Stimulated activated CD4-positive, alpha-beta T cell treated with anti-CD3 and anti-CD28 coated beads, Interleukin-12 subunit alpha, Interleukin-12 subunit beta, amount 100 ng/mL, for 4 hours (primary cell): ENCODE measurements around the gene AZU1.
"Not testable (repeated sequence)": the region's sequence is repeated elsewhere in the genome, so short reads cannot be mapped to it uniquely, and the experiment has no call there.

Experiments
- DNase-seq: peaks from one replicate; pipeline ENCODE4 v3.0.0-alpha.2; 2020

AZU1 gene

DNA sequence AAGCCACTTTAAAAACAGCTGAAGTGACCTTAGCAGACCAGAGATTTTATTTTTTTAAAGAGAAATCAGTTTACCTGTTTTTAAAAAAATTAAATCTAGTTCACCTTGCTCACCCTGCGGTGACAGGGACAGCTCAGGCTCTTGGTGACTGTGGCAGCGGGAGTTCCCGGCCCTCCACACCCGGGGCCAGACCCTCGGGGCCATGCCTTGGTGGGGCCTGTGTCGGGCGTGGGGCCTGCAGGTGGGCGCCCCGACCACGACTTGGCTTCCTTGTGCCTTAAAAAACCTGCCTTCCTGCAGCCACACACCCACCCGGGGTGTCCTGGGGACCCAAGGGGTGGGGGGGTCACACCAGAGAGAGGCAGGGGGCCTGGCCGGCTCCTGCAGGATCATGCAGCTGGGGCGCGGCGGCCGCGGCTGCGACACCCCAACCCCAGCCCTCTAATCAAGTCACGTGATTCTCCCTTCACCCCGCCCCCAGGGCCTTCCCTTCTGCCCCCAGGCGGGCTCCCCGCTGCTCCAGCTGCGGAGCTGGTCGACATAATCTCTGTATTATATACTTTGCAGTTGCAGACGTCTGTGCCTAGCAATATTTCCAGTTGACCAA, 16.7 kb upstream of the AZU1 start:
- DNase-seq: no peak

DNA sequence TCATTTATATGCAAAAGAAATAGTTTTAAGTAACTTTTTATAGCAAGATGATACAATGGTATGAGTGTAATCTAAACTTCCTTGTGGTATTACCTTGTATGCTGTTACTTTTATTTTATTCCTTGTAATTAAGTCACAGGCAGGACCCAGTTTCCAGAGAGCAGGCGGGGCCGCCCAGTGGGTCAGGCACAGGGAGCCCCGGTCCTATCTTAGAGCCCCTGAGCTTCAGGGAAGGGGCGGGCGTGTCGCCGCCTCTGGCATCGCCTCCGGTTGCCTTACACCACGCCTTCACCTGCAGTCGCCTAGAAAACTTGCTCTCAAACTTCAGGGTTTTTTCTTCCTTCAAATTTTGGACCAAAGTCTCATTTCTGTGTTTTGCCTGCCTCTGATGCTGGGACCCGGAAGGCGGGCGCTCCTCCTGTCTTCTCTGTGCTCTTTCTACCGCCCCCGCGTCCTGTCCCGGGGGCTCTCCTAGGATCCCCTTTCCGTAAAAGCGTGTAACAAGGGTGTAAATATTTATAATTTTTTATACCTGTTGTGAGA, 16.1 kb upstream of the AZU1 start:
- no peak for DNase-seq

DNA sequence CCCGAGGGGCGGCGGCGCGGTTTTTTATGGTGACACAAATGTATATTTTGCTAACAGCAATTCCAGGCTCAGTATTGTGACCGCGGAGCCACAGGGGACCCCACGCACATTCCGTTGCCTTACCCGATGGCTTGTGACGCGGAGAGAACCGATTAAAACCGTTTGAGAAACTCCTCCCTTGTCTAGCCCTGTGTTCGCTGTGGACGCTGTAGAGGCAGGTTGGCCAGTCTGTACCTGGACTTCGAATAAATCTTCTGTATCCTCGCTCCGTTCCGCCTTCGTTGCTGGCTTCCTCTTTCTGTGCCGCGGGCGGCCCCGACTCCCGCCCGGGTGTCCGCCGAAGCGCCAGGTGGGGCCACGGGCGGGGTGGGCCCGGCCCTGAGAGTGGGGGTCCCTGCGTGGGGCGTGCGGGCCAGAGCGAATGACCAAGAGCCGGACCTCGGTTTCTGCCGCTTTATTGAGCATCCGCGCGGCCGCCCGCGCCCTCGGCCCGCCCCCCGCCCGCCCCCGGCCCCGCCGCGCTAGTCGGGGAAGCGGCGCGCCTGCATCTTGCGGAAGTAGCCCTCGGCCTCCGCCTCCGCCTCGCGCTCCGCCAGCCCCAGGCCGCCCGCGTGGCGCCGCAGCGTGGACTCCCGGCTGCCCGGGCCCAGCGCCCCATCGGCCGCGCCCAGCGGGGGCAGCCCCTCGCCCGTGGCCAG, 15.4 kb upstream of the AZU1 start:
- no peak for DNase-seq

DNA sequence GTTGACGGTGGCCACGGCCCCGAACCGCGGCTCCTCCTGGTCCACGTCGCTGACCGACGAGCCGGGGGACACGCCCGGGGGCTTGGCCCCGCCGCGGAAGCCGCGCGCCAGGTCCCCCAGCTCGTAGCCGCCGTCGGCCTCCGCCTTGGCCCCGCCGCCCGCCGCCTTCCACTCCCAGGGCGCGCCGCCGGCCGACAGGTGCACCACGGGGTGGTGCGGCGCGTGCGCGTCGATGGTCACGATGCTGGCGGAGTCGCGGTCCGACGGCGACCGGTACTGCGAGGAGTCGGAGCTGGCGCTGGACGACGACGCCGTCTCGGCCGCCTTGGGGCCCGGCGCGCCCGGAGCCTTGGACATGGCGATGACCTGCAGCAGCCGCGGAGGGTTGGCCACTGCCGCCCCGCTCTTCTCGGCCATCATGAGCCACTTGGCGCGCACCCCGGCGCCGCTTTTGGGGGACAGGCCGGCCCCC, 14.9 kb upstream of the AZU1 start:
- no peak for DNase-seq

DNA sequence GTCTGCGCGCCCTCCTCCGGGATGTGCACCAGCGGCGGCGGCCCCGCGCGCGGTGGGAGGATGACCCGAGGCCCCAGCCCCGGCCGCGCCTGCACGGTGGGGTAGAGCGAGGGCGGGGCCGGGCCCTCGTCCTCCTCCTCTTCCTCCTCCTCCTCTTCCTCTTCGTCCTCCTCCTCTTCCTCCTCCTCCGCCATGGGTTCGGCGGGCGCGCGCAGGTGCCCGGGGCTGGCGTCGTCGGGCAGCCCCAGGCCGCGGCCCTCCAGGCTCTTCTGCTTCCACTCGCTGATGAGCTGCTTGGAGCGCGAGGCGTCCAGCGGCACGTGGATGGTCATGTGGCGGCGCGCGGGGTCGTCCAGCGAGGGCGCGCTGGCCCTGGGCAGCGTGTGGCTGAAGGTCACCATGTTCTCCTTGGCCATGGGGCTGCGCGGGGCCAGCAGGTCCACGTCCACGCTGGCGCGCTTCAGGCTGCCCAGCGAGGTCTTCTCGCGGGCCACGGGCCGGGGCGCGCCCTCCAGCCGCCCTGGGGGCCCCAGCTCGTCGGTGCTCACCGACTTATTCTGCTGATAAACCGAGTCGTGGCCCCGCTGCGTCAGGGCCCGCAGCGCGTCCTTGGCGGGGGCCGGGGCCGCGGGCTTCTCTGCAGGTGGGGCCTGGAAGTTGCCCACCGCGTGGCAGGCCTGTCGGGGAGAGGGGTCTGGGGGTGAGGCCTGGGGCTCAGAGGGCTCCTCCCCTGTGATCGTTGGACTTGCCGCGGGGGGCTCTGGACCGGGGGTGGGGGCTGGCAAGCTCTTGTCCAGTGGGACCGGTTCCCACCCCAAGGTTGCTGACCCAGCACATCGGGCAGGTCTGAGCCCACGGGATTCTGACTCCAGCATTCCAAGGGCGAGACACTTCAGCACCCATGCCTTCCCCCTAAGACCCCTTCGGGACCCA, 14.2 kb upstream of the AZU1 start:
- DNase-seq: no peak

DNA sequence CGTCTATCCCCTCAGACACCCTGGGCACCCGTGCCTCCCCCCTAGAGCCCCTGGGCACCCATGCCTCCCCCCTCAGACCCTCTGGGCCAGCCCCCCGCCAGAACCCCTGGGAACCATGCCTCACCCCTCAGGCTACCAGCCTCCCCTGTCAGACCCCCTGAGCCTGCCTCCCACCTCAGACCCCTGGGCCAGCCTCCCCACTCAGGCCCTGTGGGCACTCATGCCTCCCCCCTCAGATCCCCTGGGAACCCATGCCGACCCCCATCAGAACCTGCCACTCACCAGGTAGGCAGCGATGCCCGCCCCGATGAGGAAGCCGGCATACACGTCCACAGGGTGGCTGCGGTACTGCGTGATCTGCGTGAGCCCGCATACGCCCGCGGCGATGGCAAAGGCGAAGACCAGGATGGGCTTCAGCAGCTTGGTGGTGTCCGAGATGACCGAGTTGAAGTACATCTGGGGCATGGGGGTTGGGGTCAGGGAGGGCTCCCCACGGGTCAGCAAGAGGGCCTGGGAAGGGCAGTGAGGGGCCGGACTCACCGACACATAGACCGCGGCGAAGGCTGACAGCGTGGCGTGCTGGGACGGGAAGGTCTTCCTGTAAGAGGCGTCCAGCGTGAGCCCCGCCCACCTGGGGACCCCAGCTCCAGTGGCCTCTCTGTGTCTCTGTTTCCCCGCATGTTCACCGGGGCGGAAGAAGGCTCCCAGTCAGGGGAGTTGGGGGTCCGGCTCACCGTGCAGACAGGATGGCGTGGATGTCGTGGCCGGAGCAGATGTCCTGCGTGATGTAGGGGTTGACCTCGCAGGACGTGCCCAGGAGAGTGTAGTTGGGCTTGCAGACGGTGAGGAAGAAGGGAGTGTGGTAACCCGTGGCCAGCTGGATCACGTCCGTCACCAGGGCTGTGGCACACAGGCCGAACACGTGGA, 13.2 kb upstream of the AZU1 start:
- no peak for DNase-seq

DNA sequence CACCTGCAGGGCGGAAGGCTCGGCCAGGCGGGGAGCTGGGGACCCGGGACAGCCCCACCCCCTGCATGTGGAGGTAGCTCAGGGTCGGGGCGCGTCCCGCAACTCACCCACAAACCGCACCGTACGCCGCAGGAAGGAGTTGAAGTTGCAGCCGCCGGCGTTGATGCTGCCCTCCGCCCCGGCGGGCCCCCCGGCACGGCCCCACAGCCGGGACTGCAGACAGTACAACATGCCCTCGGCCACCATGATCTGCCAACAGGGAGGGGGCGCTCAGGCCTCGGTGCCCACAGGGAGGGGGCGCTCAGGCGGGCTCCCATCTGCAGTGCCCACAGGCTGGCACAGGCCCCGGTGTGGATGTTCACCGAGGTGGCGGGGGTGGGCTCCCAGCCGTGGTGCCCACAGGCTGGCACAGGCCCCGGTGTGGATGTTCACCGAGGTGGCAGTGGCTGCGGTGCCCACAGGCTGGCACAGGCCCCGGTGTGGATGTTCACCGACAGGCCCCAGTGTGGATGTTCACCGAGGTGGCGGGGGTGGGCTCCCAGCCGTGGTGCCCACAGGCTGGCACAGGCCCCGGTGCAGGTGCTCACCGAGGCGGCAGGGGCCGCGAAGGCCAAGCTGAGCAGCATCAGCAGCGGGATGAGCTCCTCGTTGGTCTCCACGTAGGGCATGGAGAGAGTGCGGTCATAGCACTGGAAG, 12.4 kb upstream of the AZU1 start:
- no peak for DNase-seq

DNA sequence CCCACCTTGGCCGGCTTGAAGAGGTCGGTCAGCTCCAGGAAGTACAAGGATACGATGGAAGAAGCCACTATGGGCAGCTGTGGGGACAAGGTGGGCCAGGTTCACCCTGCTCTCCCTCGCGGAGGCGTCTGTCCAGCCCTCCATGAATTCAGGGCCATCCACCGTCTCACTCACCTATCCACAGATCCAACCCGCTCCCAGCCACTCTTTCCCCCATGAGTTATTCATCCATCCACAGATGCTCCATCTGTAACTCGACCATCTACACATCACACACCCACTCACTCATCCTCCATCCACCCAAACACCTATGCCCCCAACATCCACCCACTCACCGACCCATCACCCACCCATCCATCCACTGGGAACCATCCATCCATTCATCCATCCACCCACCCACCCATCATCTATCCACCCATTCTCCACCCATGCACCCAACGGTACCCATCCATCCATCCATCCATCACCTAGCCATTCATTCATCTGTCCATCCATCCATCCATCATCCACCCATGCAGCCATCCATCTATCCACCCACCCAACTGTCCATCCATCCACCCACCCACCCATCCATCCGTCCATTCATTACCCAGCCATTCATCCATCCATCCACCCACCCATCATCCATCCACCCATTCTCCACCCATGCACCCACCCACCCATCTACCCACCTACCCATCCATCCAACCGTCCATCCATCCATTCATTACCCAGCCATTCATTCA, 11.7 kb upstream of the AZU1 start:
- DNase-seq: no peak

DNA sequence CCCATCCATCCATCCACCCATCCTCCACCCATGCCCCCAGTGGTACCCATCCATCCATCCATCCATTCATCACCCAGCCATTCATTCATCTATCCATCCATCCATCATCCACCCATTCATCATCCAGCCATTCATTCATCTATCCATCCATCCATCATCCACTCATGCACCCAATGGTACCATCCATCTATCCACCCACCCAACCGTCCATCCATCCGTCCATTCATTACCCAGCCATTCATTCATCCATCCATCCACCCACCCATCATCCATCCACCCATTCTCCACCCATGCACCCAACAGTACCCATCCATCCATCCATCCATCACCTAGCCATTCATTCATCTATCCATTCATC, 11.2 kb upstream of the AZU1 start:
- no peak for DNase-seq

DNA sequence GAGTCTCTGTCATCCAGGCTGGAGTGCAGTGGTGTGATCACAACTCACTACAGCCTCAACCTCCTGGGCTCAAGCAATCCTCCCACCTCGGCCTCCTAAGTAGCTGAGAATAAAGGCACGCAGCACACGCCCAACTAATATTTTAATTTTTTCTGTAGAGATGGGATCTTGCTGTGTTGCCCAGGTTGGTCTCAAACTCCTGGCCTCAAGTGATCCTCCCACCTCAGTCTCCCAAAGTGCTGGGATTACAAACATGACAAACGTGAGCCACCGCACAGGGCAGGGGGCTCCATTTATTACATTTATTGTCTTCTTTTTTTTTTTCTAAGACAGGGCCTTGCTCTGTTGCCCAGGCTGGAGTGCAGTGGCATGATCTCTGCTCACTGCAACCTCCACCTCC, 7.4 kb upstream of the AZU1 start:
- DNase-seq: not testable (repeated sequence)

DNA sequence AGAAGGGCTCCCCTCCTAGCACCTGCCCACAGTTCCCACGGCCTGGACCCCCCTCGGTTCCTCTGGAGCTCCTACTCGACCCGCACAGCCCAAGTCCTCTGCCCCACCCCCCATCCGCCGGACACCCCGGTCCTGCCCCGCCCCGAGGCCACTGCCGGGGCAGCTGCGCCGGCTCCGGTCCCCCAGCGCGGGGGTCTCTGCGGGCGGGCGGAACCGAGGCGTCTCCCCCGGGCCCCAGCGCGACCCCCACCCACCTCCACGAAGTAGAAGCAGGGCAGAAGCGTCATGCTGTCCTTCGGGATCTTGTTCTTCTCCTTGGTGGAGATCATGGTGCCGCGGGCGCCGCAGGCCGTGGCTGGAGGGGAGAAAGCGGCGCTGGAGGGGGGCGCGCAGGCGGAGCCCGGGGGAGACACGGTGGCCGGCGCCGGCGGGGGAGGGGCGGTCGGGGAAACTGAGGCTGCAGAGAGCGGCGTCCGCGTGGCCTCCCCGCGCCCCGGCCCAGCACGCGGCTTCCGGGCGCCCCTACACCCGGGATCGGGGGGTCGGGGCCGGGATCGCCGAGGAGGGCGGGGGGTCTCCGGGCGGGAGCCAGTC, 6.3 kb upstream of the AZU1 start:
- DNase-seq: no peak

DNA sequence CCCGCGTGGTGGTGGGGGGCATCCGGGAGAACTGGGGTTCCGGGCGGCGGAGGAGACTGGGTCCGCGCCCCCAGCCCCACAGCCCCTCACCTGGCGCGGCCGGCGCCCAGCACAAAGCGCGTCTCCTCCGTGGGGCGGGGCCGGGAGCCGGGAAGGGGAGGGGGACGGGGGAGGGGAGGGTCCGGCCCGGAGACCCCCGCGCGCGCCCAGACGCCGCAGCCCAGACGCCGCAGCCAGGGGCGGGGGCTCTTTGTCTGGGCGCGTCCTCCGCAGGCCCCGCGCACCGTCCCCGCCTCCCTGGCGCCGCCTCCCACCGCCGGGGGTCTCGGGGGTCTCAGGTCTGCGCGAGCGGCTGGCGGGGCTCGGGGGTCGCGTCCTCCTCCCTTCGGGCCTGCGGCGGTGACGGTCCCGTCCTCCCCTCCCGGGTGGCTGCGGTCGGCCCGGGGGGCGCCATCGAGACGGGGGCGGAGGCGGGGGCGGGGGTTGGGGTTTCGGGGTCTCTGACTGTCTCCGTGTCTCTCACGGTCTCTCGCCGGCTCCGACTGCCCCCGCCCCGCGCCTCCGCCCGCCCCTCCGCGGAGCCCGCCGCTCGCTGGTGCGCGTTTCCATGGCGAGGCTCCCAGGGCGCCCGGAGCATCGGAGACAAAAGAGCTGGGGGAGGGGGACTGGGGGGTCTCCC, 5.7 kb upstream of the AZU1 start, which contains the start of gene PLPPR3:
TSS of gene PLPPR3 (minus strand) at position 131 of the 679 bp plus-strand sequence. CDS start 396 bp downstream, outside the sequence.
- no peak for DNase-seq

DNA sequence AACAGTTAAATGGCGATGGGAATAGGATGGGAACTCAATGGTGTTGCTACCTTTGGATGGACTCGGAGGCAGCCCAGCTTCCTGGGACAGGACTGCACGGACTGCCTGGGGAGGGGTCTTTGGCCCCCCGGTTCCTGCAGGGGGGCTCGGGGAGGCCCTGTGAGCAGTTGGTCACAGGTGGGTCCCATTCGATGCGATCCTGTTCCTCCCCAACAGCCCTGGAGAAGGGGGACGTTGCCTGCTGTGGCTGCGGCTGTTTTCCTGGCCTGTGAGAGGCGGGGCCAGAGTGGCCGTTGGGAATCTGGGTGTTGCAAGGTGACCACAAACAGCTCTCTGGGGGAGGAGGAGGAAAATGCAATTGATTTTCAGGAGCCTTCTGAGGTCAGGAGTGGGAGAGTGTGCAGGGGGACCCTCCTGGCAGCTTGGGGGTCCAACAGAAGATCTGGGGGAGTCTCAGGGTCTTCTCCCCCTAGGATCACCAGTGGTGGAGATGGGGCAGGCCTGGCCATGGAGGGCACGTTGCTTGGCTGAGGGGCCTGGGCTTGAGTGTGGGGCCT, 4.0 kb upstream of the AZU1 start:
- DNase-seq: no peak

DNA sequence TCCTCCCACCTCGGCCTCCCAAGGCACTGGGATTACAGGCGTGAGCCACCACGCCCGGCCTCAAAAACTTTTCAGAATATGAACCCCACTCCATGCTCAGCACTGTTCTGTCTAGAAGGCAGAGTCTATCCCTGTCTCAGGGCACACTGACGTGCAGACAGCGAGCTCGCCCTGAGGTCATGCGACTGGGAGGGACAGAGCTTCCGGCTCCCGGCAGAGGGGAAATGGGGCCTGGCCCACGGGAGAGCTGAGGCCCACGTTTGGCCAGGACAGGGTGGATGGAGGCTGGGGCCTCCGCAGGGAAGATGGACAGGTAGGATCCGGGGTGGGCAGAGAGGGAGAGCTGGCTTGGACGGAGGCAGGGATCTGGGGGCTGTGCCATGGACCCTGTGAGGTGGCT, 2.8 kb upstream of the AZU1 start:
- DNase-seq: no peak

DNA sequence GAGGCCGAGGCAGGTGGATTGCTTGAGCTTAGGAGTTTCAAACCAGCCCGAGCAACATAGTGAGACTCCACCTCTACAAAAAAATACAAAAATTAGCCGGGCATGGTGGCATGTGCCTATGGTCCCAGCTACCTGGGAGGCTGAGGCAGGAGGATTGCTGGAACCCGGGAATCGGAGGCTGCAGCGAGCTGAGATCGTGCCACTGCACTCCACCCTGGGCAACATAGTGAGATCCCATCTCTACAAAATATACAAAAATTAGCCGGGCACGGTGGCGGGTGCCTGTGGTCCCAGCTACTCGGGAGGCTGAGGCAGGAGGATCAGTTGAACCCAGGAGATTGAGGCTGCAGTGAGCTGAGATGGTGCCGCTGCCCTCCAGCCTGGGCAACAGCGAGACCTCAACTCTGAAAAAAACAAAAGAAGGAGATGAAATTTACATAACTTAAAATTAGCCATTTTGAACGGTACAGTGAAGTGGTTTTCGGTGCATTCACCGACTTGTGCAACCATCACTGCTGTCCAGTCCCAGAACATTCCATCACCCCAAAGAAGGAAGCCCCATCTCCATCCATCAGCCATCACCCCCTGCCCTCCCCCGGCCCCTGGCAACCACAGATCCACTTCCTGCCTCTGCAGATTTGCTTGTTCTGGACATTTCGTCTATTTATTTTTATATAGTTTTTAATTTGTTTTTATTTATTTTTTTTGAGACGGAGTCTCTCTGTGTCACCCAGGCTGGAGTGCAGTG, 1.6 kb upstream of the AZU1 start:
- DNase-seq: no peak

DNA sequence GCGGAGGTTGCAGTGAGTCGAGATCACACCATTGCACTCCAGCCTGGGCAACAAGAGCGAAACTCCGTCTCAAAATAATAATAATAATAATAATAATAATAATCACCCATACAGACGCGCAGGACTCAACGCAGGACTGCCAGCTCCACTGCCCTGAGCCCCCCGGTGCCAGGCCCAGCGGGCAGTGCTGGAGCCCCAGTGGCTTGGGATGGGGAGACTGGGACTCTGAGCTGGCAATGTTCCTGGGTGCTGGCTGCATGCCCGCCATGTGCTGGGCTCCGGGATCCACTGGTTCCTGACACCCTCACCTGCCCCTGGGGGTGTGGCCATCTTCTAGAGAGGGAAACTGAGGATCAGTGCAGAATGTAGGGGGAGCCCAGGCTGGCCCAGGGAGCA, 325 bp upstream of the AZU1 start:
- DNase-seq: no peak

DNA sequence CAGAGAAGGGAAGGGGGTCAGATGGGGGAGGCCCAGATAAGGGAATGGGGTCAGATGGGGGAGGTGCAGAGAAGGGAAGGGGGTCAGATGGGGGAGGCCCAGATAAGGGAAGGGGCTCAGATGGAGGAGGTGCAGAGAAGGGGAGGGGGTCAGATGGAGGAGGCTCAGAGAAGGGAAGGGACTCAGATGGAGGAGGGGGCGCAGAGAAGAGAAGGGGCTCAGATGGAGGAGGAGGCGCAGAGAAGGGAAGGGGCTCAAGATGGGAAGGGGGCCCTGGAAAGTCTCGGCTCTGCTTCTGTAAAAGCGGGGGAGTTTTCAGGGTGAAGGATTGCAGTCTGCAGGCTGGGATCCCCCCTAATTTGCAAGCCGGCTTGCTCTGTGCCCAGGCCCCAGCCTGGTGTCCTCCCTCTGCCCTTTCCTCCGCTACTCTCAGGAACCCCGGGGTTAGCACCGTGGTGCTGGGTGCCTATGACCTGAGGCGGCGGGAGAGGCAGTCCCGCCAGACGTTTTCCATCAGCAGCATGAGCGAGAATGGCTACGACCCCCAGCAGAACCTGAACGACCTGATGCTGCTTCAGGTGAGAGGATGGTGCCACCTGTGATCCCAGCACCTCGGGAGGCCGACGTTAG, 1.6 kb downstream of the AZU1 start:
- no peak for DNase-seq
